HCT116 (cell line): ENCODE results near the gene MS4A15. TPM values are rescaled to one million over a fixed set of nuclear protein-coding genes. Genes with fewer than 3 reads are reported as not detected.

Experiments used
- ATAC-seq: fragments of 200-7000 bp; cut with Tn5 transposase; 2 replicates; pipeline ENCODE4 v1.9.1; 2020; ENCODE audit warnings: mild to moderate bottlenecking, moderate library complexity
- BruUV-seq: library from RNA; stranded (reverse); fragments of 400-500 nt; replicated peaks from 2 replicates; lab custom pipeline; 2021; lab: Mats Ljungman, UMichigan
- CTCF ChIA-PET: fragments of 300-600 bp; sonication (Branson Sonifier 250); formaldehyde crosslinking; loops from one replicate; lab custom pipeline; 2021; ENCODE audit warnings: antibody characterized with exemption; lab: Charles Lee
- POLR2A ChIA-PET: fragments of 300-600, 350-600 bp; sonication (Branson Sonifier 250); formaldehyde crosslinking; loops from one replicate; lab custom pipeline; 2021; ENCODE audit warnings: antibody characterized with exemption; lab: Charles Lee
- RAD21 ChIA-PET, 2 experiments: fragments of 300-600 bp; sonication (Branson Sonifier 250); formaldehyde crosslinking; loops; one replicate each; lab custom pipeline; 2023; ENCODE audit warnings: low total read pairs in 2 of 2; ENCODE audit not compliant: uncharacterized antibody in 2 of 2, unreplicated experiment in 2 of 2, low non-redundant PET in 1 of 2; lab: Charles Lee
- DNase-seq: peaks from one replicate; pipeline ENCODE4 v3.0.0-alpha.2; 2010; ENCODE audit warnings: low read depth, low spot score
- H2AFZ ChIP-seq: fragments of 200-600 bp; shearing (Covaris generic), sonication (generic); 2 replicates; pipeline ENCODE4 v1.6.1; 2017; ENCODE audit warnings: low read depth, mixed run types, mixed read lengths, antibody characterized with exemption, low read length; ENCODE audit not compliant: poor library complexity, severe bottlenecking
- H3K27ac ChIP-seq: 2 replicates; pipeline ENCODE4 v1.5.1; 2012; ENCODE audit warnings: low read depth, low read length
- H3K27me3 ChIP-seq: fragments of 200-600 bp; sonication (generic); 2 replicates; pipeline ENCODE4 v1.6.1; 2016; ENCODE audit warnings: mixed run types, low read length, mixed read lengths; ENCODE audit not compliant: insufficient read depth
- H3K36me3 ChIP-seq, 2 experiments: fragments of 200-500 bp in 1 of 2; fragments of 200-600 bp in 1 of 2; sonication (Bioruptor generic) in 1 of 2; sonication (generic) in 1 of 2; 2 replicates each; pipeline versions ENCODE4 v1.5.1 to v1.6.1; 2014 to 2016; ENCODE audit warnings: low read length in 2 of 2, inconsistent platforms in 1 of 2, mixed read lengths in 1 of 2, mixed run types in 1 of 2; ENCODE audit not compliant: insufficient read depth in 2 of 2, control insufficient read depth in 1 of 2
- H3K4me1 ChIP-seq, 2 experiments: fragments of 200-600 bp in 1 of 2; sonication (generic) in 1 of 2; 2 replicates each; pipeline versions ENCODE4 v1.5.1 to v1.6.1; 2012 to 2017; ENCODE audit warnings: low read length in 2 of 2, inconsistent platforms in 1 of 2, mild to moderate bottlenecking in 1 of 2, mixed read lengths in 1 of 2, mixed run types in 1 of 2, moderate library complexity in 1 of 2; ENCODE audit not compliant: insufficient read depth in 2 of 2, control insufficient read depth in 1 of 2
- H3K4me2 ChIP-seq: fragments of 200-600 bp; sonication (generic); 2 replicates; pipeline ENCODE4 v1.6.1; 2017; ENCODE audit warnings: mixed run types, low read length, mixed read lengths
- H3K4me3 ChIP-seq, 2 experiments: fragments of 200-600 bp in 1 of 2; sonication (generic) in 1 of 2; replicated peaks in 1 of 2; 2 replicates each; pipeline ENCODE4 v1.5.1; 2011 to 2016; ENCODE audit warnings: low read length in 2 of 2, control low read depth in 1 of 2, low read depth in 1 of 2, mild to moderate bottlenecking in 1 of 2, mixed read lengths in 1 of 2, mixed run types in 1 of 2
- H3K79me2 ChIP-seq: fragments of 200-600 bp; sonication (generic); 2 replicates; pipeline ENCODE4 v1.6.1; 2017; ENCODE audit warnings: mild to moderate bottlenecking, mixed run types, low read length, moderate library complexity, mixed read lengths; ENCODE audit not compliant: insufficient read depth
- H3K9ac ChIP-seq: fragments of 200-600 bp; sonication (generic); 2 replicates; pipeline ENCODE4 v1.6.1; 2016; ENCODE audit warnings: low read length, mixed read lengths
- H3K9me2 ChIP-seq: fragments of 200-600 bp; sonication (generic), shearing (Covaris generic); 2 replicates; pipeline ENCODE4 v1.6.1; 2017; ENCODE audit warnings: mixed run types, mild to moderate bottlenecking, moderate library complexity; ENCODE audit not compliant: insufficient read depth
- H3K9me3 ChIP-seq, 2 experiments: fragments of 200-500 bp in 1 of 2; fragments of 200-600 bp in 1 of 2; sonication (Bioruptor generic) in 1 of 2; sonication (generic) in 1 of 2; 2 replicates each; pipeline ENCODE4 v1.6.1; 2014 to 2017; ENCODE audit warnings: low read length in 2 of 2, mixed read lengths in 2 of 2, inconsistent platforms in 1 of 2, low read depth in 1 of 2, mild to moderate bottlenecking in 1 of 2, mixed run types in 1 of 2, moderate library complexity in 1 of 2; ENCODE audit not compliant: control insufficient read depth in 1 of 2, insufficient read depth in 1 of 2
- H4K20me1 ChIP-seq: fragments of 200-600 bp; sonication (generic), shearing (Covaris generic); 2 replicates; pipeline ENCODE4 v1.6.1; 2017; ENCODE audit warnings: mixed run types, mild to moderate bottlenecking, moderate library complexity; ENCODE audit not compliant: insufficient read depth
- CEBPB ChIP-seq: IDR thresholded peaks from 2 replicates; pipeline ENCODE4 v1.6.1; 2012; ENCODE audit warnings: low read depth
- EGR1 ChIP-seq: IDR thresholded peaks from 2 replicates; pipeline ENCODE4 v1.6.1; 2012; ENCODE audit warnings: low read depth
- ELF1 ChIP-seq: IDR thresholded peaks from 2 replicates; pipeline ENCODE4 v1.6.1; 2012; ENCODE audit warnings: low read depth, borderline replicate concordance
- EZH2 ChIP-seq: fragments of 200-600 bp; sonication (generic); IDR thresholded peaks from 2 replicates; pipeline ENCODE4 v1.6.1; 2017; ENCODE audit warnings: antibody characterized with exemption, mixed run types
- EZH2phosphoT487 ChIP-seq: fragments of 200-600 bp; IDR thresholded peaks from 2 replicates; pipeline ENCODE4 v1.6.1; 2018; ENCODE audit warnings: antibody characterized with exemption, borderline replicate concordance
- FOSL1 ChIP-seq: IDR thresholded peaks from 2 replicates; pipeline ENCODE4 v1.6.1; 2012; ENCODE audit warnings: low read depth
- POLR2A ChIP-seq: IDR thresholded peaks from 2 replicates; pipeline ENCODE4 v1.7.0; 2011; ENCODE audit warnings: borderline replicate concordance; ENCODE audit not compliant: insufficient read depth, insufficient read length; ENCODE audit errors: extremely low read depth
- POLR2AphosphoS5 ChIP-seq: IDR thresholded peaks from 2 replicates; pipeline ENCODE4 v1.6.1; 2011; ENCODE audit warnings: mild to moderate bottlenecking, low read depth, low read length, moderate library complexity
- RAD21 ChIP-seq: IDR thresholded peaks from 2 replicates; pipeline ENCODE4 v1.6.1; 2012; ENCODE audit warnings: low read depth, mild to moderate bottlenecking
- SIN3A ChIP-seq: IDR thresholded peaks from 2 replicates; pipeline ENCODE4 v1.6.1; 2012; ENCODE audit warnings: low read depth
- SP1 ChIP-seq: IDR thresholded peaks from 2 replicates; pipeline ENCODE4 v1.6.1; 2012; ENCODE audit warnings: low read depth
- SRF ChIP-seq: IDR thresholded peaks from 2 replicates; pipeline ENCODE4 v1.6.1; 2012; ENCODE audit warnings: low read depth
- TCF7L2 ChIP-seq: IDR thresholded peaks from 2 replicates; pipeline ENCODE4 v1.7.0; 2011; ENCODE audit warnings: borderline replicate concordance, inconsistent platforms; ENCODE audit not compliant: insufficient read depth, insufficient read length; ENCODE audit errors: extremely low read depth
- YY1 ChIP-seq: IDR thresholded peaks from 2 replicates; pipeline ENCODE4 v1.6.1; 2011; ENCODE audit warnings: low read length, low read depth, moderate library complexity, mild to moderate bottlenecking; ENCODE audit not compliant: insufficient replicate concordance; ENCODE audit errors: extremely low read depth
- ZFX ChIP-seq: fragments of 450-650 bp; IDR thresholded peaks from 2 replicates; pipeline ENCODE4 v1.6.1; 2017
- ZNF274 ChIP-seq: fragments of 200-500 bp; sonication (Bioruptor generic); IDR thresholded peaks from 2 replicates; pipeline ENCODE4 v1.6.1; 2014; ENCODE audit warnings: mild to moderate bottlenecking, low read depth, low read length, inconsistent platforms
- intact Hi-C: fragments of 100-400 bp; cut with micrococcal nuclease; formaldehyde crosslinking; loops from 2 replicates; pipeline ENCODE4 v1.10.0; 2022
- total RNA-seq: library from RNA; stranded (reverse); gene quantifications from one replicate; pipeline ENCODE4 v1.2.1, GENCODE V29; 2021; ENCODE audit not compliant: unreplicated experiment
- TF ChIP-seq, protein P1 (sequence below): IDR thresholded peaks from 2 replicates; pipeline ENCODE4 v1.6.1; 2012
- TF ChIP-seq, protein P2 (sequence below), 3 experiments: fragments of 200-600 bp in 1 of 3; sonication (generic) in 1 of 3; IDR thresholded peaks in 2 of 3; conservative IDR thresholded peaks in 1 of 3; 2 replicates each; pipeline ENCODE4 v1.5.1; 2012 to 2017; ENCODE audit warnings: low read depth in 2 of 3, low read length in 2 of 3, antibody characterized with exemption in 1 of 3, borderline replicate concordance in 1 of 3, control low read depth in 1 of 3, mild to moderate bottlenecking in 1 of 3, mixed read lengths in 1 of 3, mixed run types in 1 of 3, moderate library complexity in 1 of 3; ENCODE audit not compliant: insufficient read depth in 1 of 3
- TF ChIP-seq, protein P3 (sequence below): IDR thresholded peaks from 2 replicates; pipeline ENCODE4 v1.6.1; 2011; ENCODE audit warnings: mild to moderate bottlenecking, low read length, moderate library complexity; ENCODE audit not compliant: insufficient replicate concordance; ENCODE audit errors: extremely low read depth

Gene MS4A15
- total RNA-seq, 1 experiment from 2014 or later = 1.5 TPM

DNA sequence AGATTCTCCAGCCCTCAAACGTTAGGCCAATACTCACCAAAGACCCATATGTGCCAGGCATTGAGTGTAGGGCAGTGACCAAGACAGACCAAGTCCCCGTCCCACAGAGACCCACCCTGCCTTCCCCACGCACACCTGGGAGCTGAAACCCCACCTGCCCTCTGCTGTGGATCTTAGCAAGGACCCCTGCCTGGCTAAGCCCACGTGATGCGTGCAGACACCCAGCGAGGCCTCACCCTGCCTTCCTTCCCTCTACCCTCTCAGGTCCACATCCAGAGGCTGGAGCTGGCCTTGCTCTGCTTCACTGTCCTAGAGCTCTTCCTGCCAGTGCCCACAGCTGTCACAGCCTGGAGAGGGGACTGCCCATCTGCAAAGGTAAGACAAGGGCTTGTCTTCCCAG, 38.6 kb downstream of the MS4A15 start:
- Histone ChIP-seq H3K9me2 (no peaks in the 10 kb centered on the region), H4K20me1 (no peaks in the 10 kb centered on the region), H3K36me3 (no peaks in the 10 kb centered on the region), H3K4me3 (no peak overlapping the region), H3K27me3 (peaks cover 15% of the 10 kb centered on the region), H3K4me2 (no peak overlapping the region), H3K79me2 (no peaks in the 10 kb centered on the region), H3K9ac (no peak overlapping the region), H3K9me3 (peaks cover 0 to 4% of the 10 kb centered on the region in 2 experiments; a peak in 1 of 4 replicates), H2AFZ (no peak overlapping the region), H3K4me1 (no peaks in the 10 kb centered on the region), H3K27ac (no peak overlapping the region)
- RAD21 ChIA-PET = no interaction called here
- CTCF ChIA-PET = no interaction called here
- no TSS peak for BruUV-seq
- DNase-seq (no peak), ATAC-seq (no peak)
- POLR2A ChIA-PET = no interaction called here
- TF ChIP-seq ELF1 (no peak), ZNF274 (no peak), EZH2 (no peak), POLR2A (no peak), SP1 (no peak), RAD21 (no peak), SRF (no peak), EGR1 (no peak), YY1 (no peak), POLR2AphosphoS5 (no peak), TCF7L2 (no peak), SIN3A (no peak), CEBPB (no peak), EZH2phosphoT487 (no peak), ZFX (no peak), FOSL1 (no peak)
- TF ChIP-seq, protein P1, sequence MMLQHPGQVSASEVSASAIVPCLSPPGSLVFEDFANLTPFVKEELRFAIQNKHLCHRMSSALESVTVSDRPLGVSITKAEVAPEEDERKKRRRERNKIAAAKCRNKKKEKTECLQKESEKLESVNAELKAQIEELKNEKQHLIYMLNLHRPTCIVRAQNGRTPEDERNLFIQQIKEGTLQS = no peak
- TF ChIP-seq, protein P2, sequence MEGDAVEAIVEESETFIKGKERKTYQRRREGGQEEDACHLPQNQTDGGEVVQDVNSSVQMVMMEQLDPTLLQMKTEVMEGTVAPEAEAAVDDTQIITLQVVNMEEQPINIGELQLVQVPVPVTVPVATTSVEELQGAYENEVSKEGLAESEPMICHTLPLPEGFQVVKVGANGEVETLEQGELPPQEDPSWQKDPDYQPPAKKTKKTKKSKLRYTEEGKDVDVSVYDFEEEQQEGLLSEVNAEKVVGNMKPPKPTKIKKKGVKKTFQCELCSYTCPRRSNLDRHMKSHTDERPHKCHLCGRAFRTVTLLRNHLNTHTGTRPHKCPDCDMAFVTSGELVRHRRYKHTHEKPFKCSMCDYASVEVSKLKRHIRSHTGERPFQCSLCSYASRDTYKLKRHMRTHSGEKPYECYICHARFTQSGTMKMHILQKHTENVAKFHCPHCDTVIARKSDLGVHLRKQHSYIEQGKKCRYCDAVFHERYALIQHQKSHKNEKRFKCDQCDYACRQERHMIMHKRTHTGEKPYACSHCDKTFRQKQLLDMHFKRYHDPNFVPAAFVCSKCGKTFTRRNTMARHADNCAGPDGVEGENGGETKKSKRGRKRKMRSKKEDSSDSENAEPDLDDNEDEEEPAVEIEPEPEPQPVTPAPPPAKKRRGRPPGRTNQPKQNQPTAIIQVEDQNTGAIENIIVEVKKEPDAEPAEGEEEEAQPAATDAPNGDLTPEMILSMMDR (IDR thresholded peaks at IDR 0.05 in 2 of 3, conservative IDR thresholded peaks at IDR 0.05 in 1 of 3; ENCODE audit: borderline replicate concordance in 1 of 3, insufficient read depth in 1 of 3, low read depth in 2 of 3, low read length in 2 of 3) = no peak
- TF ChIP-seq, protein P3, sequence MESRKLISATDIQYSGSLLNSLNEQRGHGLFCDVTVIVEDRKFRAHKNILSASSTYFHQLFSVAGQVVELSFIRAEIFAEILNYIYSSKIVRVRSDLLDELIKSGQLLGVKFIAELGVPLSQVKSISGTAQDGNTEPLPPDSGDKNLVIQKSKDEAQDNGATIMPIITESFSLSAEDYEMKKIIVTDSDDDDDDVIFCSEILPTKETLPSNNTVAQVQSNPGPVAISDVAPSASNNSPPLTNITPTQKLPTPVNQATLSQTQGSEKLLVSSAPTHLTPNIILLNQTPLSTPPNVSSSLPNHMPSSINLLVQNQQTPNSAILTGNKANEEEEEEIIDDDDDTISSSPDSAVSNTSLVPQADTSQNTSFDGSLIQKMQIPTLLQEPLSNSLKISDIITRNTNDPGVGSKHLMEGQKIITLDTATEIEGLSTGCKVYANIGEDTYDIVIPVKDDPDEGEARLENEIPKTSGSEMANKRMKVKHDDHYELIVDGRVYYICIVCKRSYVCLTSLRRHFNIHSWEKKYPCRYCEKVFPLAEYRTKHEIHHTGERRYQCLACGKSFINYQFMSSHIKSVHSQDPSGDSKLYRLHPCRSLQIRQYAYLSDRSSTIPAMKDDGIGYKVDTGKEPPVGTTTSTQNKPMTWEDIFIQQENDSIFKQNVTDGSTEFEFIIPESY = no peak
- intact Hi-C loops = no loop called here
